SK-N-SH (cell line): ENCODE measurements around the gene KCNE3. TPM values are rescaled to one million over a fixed set of nuclear protein-coding genes. Genes with fewer than 3 reads are reported as not detected.

Experiments
- CTCF ChIA-PET: fragments of 300-600, 350-600 bp; formaldehyde crosslinking; extraction: SDS; loops from one replicate; lab custom pipeline; 2021; lab: Yijun Ruan, JAX
- POLR2A ChIA-PET: fragments of 350-600 bp; sonication (Branson Sonifier 250); formaldehyde crosslinking; extraction: SDS; loops from one replicate; lab custom pipeline; 2020; ENCODE audit warnings: antibody characterized with exemption, inconsistent platforms; lab: Yijun Ruan, JAX
- DNase-seq: peaks from one replicate; pipeline ENCODE4 v3.0.0; 2012
- H2AFZ ChIP-seq: fragments of 200-600 bp; sonication (generic); 2 replicates; pipeline ENCODE4 v1.8.1; 2016; ENCODE audit warnings: antibody characterized with exemption, mild to moderate bottlenecking, low read depth
- H3F3A ChIP-seq: fragments of 200-600 bp; sonication (generic); replicated peaks from 2 replicates; pipeline ENCODE3; 2016; ENCODE audit warnings: antibody characterized with exemption, mild to moderate bottlenecking; ENCODE audit not compliant: insufficient read depth
- H3K27ac ChIP-seq, 2 experiments: fragments of 200-500 bp in 1 of 2; fragments of 200-600 bp in 1 of 2; sonication (Bioruptor generic) in 1 of 2; sonication (generic), shearing (Covaris generic) in 1 of 2; 2 replicates each; pipeline versions ENCODE4 v1.5.1 to v1.6.1; 2014 to 2016; ENCODE audit warnings: low read depth in 2 of 2, inconsistent platforms in 1 of 2, low read length in 1 of 2, mild to moderate bottlenecking in 1 of 2, mixed read lengths in 1 of 2
- H3K27me3 ChIP-seq: fragments of 200-600 bp; sonication (generic), shearing (Covaris generic); 2 replicates; pipeline ENCODE4 v1.6.1; 2016; ENCODE audit warnings: mixed run types; ENCODE audit not compliant: insufficient read depth
- H3K36me3 ChIP-seq, 2 experiments: fragments of 200-500 bp in 1 of 2; fragments of 200-600 bp in 1 of 2; sonication (Bioruptor generic) in 1 of 2; sonication (generic) in 1 of 2; replicated peaks in 1 of 2; 2 replicates each; pipeline versions ENCODE3 to v1.5.1; 2014 to 2016; ENCODE audit warnings: low read length in 1 of 2, mild to moderate bottlenecking in 1 of 2; ENCODE audit not compliant: insufficient read depth in 2 of 2, control insufficient read depth in 1 of 2
- H3K4me1 ChIP-seq, 2 experiments: fragments of 200-500 bp in 1 of 2; fragments of 200-600 bp in 1 of 2; sonication (Bioruptor generic) in 1 of 2; sonication (generic), shearing (Covaris generic) in 1 of 2; 2 replicates each; pipeline versions ENCODE4 v1.5.1 to v1.6.1; 2014 to 2016; ENCODE audit warnings: low read depth in 1 of 2, low read length in 1 of 2, mixed run types in 1 of 2; ENCODE audit not compliant: insufficient read depth in 2 of 2, control insufficient read depth in 1 of 2
- H3K4me2 ChIP-seq: fragments of 200-600 bp; sonication (generic), shearing (Covaris generic); 2 replicates; pipeline ENCODE4 v1.6.1; 2017; ENCODE audit warnings: mixed run types
- H3K4me3 ChIP-seq, 2 experiments: fragments of 200-500 bp in 1 of 2; fragments of 200-600 bp in 1 of 2; sonication (Bioruptor generic) in 1 of 2; sonication (generic), shearing (Covaris generic) in 1 of 2; 2 replicates each; pipeline versions ENCODE4 v1.5.1 to v1.8.1; 2014 to 2016; ENCODE audit warnings: low read depth in 2 of 2, inconsistent platforms in 1 of 2, low read length in 1 of 2, mild to moderate bottlenecking in 1 of 2, mixed read lengths in 1 of 2, moderate library complexity in 1 of 2
- H3K79me2 ChIP-seq: fragments of 200-600 bp; sonication (generic); 2 replicates; pipeline ENCODE4 v1.8.1; 2017; ENCODE audit warnings: mild to moderate bottlenecking; ENCODE audit not compliant: insufficient read depth
- H3K9ac ChIP-seq: fragments of 200-600 bp; sonication (generic); 2 replicates; pipeline ENCODE4 v1.6.1; 2017; ENCODE audit warnings: mixed run types
- H3K9me2 ChIP-seq: fragments of 200-600 bp; sonication (generic); 2 replicates; pipeline ENCODE4 v1.6.1; 2017; ENCODE audit warnings: mixed run types
- H3K9me3 ChIP-seq: fragments of 200-600 bp; sonication (generic); 2 replicates; pipeline ENCODE4 v1.6.1; 2017; ENCODE audit warnings: mixed run types, mild to moderate bottlenecking, moderate library complexity
- H4K20me1 ChIP-seq: fragments of 200-600 bp; sonication (generic); 2 replicates; pipeline ENCODE4 v1.6.1; 2017; ENCODE audit warnings: mild to moderate bottlenecking, mixed run types; ENCODE audit not compliant: insufficient read depth
- CHD2 ChIP-seq: fragments of 150-350 bp; IDR thresholded peaks from 2 replicates; pipeline ENCODE4 v1.6.1; 2018; ENCODE audit warnings: low read length; ENCODE audit not compliant: partially characterized antibody
- EZH2phosphoT487 ChIP-seq: fragments of 200-600 bp; sonication (generic); IDR thresholded peaks from 2 replicates; pipeline ENCODE4 v1.6.1; 2017; ENCODE audit warnings: low read depth, mixed run types, mild to moderate bottlenecking, antibody characterized with exemption, moderate library complexity, borderline replicate concordance
- FOSL2 ChIP-seq: IDR thresholded peaks from 2 replicates; pipeline ENCODE4 v1.4.0; 2012; ENCODE audit warnings: low read depth, mild to moderate bottlenecking, moderate library complexity, borderline replicate concordance
- GATA2 ChIP-seq: sonication (generic); formaldehyde crosslinking; IDR thresholded peaks from 2 replicates; pipeline ENCODE4 v1.5.0; 2020; ENCODE audit warnings: mild to moderate bottlenecking, missing genetic modification reagents
- TAF1 ChIP-seq: IDR thresholded peaks from 2 replicates; pipeline ENCODE4 v1.6.1; 2012; ENCODE audit warnings: low read depth, mild to moderate bottlenecking, low read length, moderate library complexity, borderline replicate concordance
- WGBS: methylation state at CpG from one replicate; pipeline ENCODE4 v1.1.6; 2017; ENCODE audit warnings: low lambda C conversion rate; 5-methylcytosine and 5-hydroxymethylcytosine counted together
- polyA plus RNA-seq, 3 experiments: library from polyadenylated mRNA; depleted of rRNA; stranded (reverse); fragments of >200 nt; gene quantifications; 2 replicates each; pipeline ENCODE4 v1.2.3, GENCODE V29; 2012
- TF ChIP-seq, protein P1 (sequence below): fragments of 150-350 bp; IDR thresholded peaks from 2 replicates; pipeline ENCODE4 v1.6.1; 2016; ENCODE audit warnings: mild to moderate bottlenecking, low read depth, low read length
- TF ChIP-seq, protein P2 (sequence below): IDR thresholded peaks from 2 replicates; pipeline ENCODE4 v1.4.0; 2012; ENCODE audit warnings: low read depth, borderline replicate concordance
- TF ChIP-seq, protein P3 (sequence below): fragments of 200-600 bp; sonication (generic); IDR thresholded peaks from 2 replicates; pipeline ENCODE4 v1.6.1; 2017; ENCODE audit warnings: antibody characterized with exemption, mild to moderate bottlenecking, moderate library complexity

KCNE3 gene, protein sequence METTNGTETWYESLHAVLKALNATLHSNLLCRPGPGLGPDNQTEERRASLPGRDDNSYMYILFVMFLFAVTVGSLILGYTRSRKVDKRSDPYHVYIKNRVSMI
- polyA plus RNA-seq (2012; rRNA removed), result not detected in 2 replicates
- not detected in 2 replicates for polyA plus RNA-seq (2012; cell fraction: cytosol; rRNA removed)
- not detected in 2 replicates for polyA plus RNA-seq (2012; cell fraction: nucleus; rRNA removed)

DNA sequence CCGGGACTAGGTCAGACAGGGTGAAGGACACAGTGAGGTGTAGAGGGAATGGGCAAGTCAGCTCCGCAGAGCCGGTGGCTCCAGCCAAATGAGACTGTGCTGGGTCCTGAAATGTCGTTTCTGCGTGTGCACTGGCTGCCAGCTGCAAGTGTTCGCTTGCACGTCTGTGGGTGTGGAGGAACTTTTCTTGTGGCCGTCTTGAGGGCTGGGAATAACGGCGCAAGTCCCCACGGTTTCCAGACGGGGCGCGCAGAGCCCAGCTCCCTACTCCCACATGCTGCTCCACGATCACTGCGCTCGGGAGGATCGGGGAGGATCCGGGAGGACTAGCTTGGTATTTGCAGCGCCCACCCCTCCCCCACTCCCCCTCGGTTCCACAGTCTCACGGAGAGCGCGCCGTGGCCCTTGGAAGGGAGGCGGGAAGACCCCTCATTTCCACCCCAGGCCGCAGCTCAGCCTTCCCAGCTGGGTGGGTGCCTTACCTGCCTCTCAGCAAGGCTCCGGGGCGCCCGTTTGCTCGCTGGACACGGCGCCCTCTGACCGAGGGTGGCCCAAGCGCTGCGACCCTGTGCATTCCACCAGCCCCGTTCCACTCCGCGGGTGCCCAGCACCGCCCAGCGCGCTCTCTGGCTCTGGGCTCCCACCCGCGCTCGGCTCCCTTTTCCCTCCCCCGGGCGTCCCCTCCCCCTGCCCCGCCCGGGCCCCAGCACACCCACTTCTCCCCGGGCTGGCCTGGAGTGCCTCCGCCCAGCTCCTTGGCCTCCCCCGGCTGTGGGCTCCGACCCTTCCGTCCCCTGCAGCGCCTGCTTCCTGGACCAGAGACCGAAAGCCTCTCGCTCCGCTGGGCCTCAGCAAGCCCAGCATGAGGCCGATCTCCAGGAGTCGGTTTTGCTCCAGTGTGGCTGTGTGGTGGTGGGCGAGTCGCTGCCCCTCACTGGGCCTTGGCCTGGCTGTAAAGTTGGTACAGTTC, at the start of gene KCNE3:
Gene KCNE3, minus strand, starts transcription at position 634 of the 970 bp plus-strand sequence. CDS start 9,986 bp downstream, outside the sequence.
- DNase-seq, result no peak
- no peaks in the 10 kb centered on the region for H3F3A ChIP-seq
- ChIA-PET CTCF (interaction anchor here (1.2 to 1.8 kb wide), 4 partner anchors 14 to 104 kb away, joined by 3 to 9 read pairs (median 4); no protein-coding TSS in a partner anchor), POLR2A (no interaction called here)
- H3K27ac ChIP-seq, result no peak within 1 kb of the TSS
- no peak within 1 kb of the TSS for H3K9ac ChIP-seq
- no peaks in the 10 kb centered on the region for H3K36me3 ChIP-seq
- H3K4me1 ChIP-seq, result peaks cover 0 to 2% of the 10 kb centered on the region in 2 experiments; a peak in 2 of 4 replicates
- H2AFZ ChIP-seq, result no peak within 1 kb of the TSS
- WGBS, result 79% methylated on average over 52 of the region's 62 CpGs
- TF ChIP-seq CHD2, result no peak
- TF ChIP-seq, protein P1, sequence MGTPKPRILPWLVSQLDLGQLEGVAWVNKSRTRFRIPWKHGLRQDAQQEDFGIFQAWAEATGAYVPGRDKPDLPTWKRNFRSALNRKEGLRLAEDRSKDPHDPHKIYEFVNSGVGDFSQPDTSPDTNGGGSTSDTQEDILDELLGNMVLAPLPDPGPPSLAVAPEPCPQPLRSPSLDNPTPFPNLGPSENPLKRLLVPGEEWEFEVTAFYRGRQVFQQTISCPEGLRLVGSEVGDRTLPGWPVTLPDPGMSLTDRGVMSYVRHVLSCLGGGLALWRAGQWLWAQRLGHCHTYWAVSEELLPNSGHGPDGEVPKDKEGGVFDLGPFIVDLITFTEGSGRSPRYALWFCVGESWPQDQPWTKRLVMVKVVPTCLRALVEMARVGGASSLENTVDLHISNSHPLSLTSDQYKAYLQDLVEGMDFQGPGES, result no peak
- TF ChIP-seq TAF1, result no peak
- no peak for TF ChIP-seq EZH2phosphoT487
- TF ChIP-seq, protein P2, sequence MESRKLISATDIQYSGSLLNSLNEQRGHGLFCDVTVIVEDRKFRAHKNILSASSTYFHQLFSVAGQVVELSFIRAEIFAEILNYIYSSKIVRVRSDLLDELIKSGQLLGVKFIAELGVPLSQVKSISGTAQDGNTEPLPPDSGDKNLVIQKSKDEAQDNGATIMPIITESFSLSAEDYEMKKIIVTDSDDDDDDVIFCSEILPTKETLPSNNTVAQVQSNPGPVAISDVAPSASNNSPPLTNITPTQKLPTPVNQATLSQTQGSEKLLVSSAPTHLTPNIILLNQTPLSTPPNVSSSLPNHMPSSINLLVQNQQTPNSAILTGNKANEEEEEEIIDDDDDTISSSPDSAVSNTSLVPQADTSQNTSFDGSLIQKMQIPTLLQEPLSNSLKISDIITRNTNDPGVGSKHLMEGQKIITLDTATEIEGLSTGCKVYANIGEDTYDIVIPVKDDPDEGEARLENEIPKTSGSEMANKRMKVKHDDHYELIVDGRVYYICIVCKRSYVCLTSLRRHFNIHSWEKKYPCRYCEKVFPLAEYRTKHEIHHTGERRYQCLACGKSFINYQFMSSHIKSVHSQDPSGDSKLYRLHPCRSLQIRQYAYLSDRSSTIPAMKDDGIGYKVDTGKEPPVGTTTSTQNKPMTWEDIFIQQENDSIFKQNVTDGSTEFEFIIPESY, result no peak
- TF ChIP-seq FOSL2, result no peak
- no peaks in the 10 kb centered on the region; the same call in 1 of the 2 replicates for H3K27me3 ChIP-seq
- no peaks in the 10 kb centered on the region for H3K9me3 ChIP-seq
- H3K79me2 ChIP-seq, result no peaks in the 10 kb centered on the region
- H3K9me2 ChIP-seq, result no peaks in the 10 kb centered on the region
- no peak within 1 kb of the TSS for H3K4me2 ChIP-seq
- no peak within 1 kb of the TSS for H3K4me3 ChIP-seq
- no peaks in the 10 kb centered on the region for H4K20me1 ChIP-seq

DNA sequence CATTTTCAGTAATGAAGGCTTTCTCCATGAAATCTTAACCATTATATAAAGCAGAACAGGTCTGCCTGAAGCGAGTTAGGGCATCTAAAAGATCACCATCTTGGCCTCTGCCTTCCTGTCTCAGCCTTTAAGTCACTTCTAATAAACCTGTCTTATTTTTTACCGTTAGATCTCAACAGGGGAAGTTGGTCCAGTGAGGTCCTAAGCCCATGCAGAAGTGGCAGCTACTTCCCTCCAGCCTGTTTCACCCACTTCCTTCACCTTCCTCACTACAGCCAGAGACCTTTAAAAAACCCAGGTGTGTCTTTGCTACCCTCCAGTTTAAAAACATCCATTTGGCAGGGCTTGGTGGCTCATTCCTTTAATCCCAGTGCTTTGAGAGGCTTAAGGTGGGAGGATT, 40.2 kb upstream of the KCNE3 start:
- Histone ChIP-seq H3K4me3 (no peak overlapping the region), H3K9me3 (no peaks in the 10 kb centered on the region), H3K9me2 (no peaks in the 10 kb centered on the region), H3F3A (no peaks in the 10 kb centered on the region), H3K27ac (no peak overlapping the region), H2AFZ (no peak overlapping the region), H4K20me1 (no peaks in the 10 kb centered on the region), H3K27me3 (no peaks in the 10 kb centered on the region; the same call in 1 of the 2 replicates), H3K4me1 (peaks cover 0 to 6% of the 10 kb centered on the region in 2 experiments; a peak in 1 of 4 replicates), H3K79me2 (no peaks in the 10 kb centered on the region), H3K9ac (no peak overlapping the region), H3K4me2 (no peak overlapping the region), H3K36me3 (no peaks in the 10 kb centered on the region)
- 41% methylated on average over 2 of the region's 2 CpGs for WGBS
- POLR2A ChIA-PET, result interaction anchor here (0.6 kb wide), 1 partner anchor 165 kb away, joined by 3 read pairs; no protein-coding TSS in a partner anchor
- TF ChIP-seq, protein P3, sequence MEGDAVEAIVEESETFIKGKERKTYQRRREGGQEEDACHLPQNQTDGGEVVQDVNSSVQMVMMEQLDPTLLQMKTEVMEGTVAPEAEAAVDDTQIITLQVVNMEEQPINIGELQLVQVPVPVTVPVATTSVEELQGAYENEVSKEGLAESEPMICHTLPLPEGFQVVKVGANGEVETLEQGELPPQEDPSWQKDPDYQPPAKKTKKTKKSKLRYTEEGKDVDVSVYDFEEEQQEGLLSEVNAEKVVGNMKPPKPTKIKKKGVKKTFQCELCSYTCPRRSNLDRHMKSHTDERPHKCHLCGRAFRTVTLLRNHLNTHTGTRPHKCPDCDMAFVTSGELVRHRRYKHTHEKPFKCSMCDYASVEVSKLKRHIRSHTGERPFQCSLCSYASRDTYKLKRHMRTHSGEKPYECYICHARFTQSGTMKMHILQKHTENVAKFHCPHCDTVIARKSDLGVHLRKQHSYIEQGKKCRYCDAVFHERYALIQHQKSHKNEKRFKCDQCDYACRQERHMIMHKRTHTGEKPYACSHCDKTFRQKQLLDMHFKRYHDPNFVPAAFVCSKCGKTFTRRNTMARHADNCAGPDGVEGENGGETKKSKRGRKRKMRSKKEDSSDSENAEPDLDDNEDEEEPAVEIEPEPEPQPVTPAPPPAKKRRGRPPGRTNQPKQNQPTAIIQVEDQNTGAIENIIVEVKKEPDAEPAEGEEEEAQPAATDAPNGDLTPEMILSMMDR, result no peak
- 0 out of 2 replicates have a peak, but pooled peaks have one; percentile 2 for TF ChIP-seq GATA2 (CRISPR knock-in tag)
- CTCF ChIA-PET, result interaction anchor here (0.6 to 1.0 kb wide), 2 partner anchors 14 to 41 kb away, joined by 3 to 4 read pairs; partner anchors contain the start of gene LIPT2
- DNase-seq, result no peak
